GM19043 (cell line): Measurements from ENCODE around the gene RBM20.

Experiments used
- ATAC-seq: cut with Tn5 transposase; IDR thresholded peaks from one replicate; pipeline ENCODE4 v1.9.1; 2021; ENCODE audit warnings: low read depth; ENCODE audit not compliant: unreplicated experiment

RBM20 gene

DNA sequence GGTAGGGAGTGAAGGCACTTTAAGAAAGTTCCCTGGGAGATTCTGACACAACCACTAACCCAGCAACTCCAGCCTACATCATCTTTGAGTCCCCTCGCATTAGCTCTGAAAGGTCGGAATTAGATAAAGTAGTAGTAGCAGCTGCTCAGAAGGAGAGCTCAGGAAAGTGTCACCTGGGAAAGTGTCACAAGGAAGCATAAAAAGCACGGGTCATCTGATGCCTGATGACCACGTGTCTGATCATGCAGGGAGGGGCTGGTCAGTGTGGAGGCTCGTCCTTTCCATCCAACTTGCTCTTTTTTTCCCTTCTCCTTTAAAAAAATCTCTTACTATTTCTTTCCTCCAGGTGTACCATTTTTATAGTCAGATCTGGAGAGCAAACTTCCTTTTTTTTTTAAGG, 180.5 kb downstream of the RBM20 start:
- no peak for ATAC-seq

DNA sequence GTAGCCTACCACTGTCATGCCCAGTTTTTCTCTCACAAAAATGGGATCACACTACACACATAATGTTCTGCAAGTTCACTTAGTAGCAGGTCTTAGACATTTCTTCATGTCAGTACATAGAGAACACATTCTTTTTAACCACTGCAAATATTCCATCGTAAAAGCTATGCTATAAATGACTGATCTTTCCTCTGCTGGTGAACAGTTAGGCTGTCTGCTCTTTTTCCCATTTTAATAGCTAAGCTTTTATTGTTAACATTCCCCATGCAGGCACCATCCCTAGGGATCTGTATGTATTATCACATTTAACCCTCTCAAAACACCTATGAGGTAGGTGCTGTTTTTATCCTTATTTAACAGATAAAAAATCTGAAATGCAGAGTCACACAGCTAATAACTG, 181.4 kb downstream of the RBM20 start:
- no peak for ATAC-seq

DNA sequence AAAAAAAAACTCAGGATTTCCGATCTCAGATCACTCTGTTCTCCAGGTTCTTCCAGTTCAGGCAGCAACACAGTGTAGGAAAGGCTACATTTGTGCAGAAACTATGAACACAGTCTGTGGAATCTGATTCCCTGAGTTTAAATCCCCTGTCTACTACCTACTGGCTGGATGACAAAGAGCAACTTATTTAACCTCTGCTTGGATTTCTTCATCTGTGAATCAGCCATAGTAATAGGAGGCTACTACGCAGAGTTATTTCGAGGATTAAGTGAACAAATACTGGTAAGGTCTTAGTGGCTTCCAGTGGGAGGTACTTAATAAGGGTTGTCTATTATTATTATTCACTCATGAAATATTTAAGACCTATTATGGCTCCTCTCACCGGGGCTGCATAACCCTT, 183.3 kb downstream of the RBM20 start:
- ATAC-seq = no peak

DNA sequence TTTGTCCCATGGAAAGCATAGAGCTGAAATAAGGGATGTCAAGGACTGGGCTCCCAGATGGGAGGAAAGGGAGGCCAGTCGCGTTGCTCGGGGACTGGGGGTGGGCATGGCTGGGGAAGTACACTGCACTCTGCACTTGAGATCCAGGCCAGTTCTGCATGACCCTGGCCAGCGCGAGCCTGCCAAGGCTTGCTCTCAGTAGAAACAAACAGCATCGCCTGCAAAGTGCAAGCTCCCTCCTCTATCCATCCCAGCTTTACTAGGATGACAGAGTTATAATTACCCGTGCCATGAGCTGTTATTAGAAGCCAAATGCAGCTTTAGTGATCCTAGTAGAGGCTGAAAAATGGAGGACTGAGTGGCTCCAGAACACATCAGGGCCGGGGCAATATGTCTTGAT, 183.7 kb downstream of the RBM20 start:
- ATAC-seq = no peak

DNA sequence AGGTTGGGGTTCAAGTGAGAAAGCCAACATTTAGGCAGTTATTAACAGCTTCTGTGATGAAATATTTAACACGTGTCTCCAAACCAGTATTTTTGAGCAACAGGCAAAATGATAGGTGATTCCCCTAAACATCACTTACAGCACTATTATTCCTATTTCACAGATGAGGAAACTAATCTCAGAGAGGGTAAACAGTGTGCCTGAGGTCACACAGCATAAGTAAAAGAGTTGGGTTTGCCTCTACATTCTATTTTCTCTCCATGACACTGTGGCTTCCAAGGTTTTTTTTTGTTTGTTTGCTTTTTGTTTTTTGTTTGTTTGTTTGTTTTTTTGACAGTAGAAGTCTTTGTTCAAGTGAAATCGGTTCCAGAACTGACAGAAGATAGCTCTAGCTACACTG, 184.4 kb downstream of the RBM20 start:
- no peak for ATAC-seq

DNA sequence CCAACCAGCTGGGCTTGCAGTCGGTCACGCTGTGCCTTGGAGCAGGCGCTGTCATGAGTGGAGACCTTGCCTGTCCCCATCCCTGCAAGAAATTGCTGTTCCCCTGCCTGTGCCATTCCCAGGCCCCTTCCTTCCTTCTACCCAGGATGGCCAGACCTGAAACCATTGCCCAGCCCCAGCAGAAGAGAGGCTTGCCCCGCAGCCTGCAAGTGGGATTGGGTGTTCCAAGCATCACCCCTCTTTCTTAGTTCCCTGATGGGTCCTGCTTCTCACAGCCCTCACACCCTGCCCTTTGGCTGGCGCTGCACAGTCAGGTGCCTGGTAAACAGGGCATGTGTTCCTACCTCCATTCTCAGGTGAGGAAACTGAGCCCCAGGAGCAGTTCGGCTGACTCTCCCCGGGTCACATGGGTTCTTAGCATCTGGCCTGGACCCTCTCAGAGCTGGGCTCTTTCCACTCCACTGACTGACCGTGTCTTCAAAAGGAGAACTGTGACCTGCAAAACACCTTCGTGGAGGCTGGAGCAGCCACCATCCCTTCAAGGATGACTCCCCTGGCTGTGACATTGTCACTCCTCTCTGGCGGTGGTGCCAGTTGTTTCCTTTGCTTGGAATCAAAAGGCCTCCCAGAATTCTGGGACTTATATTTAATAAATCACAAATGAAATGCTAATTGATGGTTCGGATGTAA, 185.7 kb downstream of the RBM20 start:
- no peak for ATAC-seq

DNA sequence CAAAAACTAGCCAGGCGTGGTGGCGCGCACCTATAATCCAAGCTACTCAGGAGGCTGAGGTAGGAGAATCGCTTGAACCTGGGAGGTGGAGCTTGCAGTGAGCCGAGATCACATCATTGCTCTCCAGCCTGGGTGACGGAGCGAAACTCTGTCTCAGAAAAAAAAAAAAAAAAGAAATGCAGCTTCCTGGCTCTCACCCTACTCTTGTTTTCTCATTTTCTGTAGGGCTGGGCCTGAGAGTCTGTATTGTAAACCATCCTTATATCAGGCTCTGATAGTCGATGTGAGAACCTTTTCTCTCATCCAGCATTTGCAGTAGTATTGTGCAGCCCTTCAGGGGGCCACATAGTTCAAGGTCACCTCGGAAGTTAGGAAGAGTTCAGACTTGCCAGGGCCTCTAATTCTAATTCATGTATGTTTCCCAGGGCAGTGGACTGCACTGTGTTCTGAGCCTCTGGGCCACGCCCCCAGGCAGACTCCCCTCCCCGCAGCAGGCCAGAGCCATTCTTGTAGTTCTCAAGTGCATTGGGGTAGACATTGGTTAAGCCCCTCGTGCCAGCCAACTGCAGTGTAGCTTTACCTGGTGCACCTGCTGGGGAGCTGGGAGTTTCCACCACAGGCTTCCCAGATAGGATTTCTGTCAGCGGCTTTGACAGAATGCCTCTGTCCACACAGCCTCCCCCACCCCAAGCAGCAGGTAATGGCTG, 189.3 kb downstream of the RBM20 start:
- ATAC-seq = no peak

DNA sequence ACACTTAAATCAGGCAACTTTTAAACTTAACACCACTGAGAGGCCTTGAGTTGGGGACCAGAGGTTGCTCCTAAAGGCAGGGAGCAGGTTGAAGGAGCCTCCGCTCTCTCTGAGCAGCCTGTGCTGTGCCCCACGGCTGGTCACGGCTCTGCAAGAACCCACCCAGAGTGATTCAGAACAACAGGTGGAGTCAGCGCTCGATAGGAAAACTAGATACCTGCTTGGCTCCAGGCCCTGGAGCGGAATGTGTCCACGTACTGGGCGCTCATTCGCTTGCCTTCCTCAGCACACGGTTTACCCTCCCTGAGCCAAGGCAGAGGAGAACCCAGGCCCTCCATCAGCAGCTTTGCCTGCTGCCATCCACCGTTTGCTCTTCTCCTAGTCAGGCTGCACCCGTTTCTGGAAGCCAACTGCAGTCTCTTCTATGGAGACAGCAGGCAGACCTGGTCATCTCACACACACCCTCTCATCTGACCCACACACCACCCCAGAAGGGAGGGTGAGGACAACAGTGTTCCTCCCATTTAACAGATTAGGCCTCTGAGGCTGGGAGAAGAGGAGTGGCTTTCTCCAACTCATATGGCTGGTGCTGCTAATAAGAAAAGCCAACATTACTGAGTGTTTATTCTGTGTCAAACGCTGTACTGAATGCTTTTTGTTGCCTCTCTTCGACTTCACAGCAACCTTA, 189.9 kb downstream of the RBM20 start:
- ATAC-seq = no peak

DNA sequence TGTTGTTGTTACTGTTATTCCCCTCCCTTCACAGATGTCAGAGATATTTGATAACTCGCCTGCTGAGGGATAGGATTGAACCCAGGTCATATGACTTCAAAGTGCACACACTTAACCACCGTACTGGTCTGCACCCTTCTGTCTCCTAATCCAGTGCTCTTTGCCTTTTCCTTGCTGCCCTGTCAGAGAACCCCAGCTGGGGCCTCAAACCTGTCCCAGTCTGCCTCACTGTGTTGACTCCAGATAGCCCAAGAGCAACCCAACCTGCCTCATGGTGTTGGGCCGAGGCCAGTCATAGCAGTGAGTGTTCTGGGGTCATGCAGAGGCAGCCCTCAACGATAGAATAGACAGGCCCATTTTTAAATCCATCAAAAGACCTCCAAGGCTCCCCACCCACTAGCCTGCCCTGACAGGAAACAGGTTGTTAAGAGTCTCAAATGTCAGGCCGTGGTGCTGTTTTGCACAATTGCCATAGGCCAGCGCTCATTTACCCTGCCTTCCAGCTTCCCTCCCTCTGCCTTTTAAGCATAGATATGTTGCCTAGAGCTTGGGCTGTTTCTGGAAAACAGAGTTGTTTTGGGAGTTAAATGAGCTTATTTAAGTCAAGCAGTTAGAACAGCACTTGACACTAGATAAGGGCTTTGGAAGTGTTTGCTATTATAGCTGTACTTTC, 190.6 kb downstream of the RBM20 start:
- no peak for ATAC-seq

DNA sequence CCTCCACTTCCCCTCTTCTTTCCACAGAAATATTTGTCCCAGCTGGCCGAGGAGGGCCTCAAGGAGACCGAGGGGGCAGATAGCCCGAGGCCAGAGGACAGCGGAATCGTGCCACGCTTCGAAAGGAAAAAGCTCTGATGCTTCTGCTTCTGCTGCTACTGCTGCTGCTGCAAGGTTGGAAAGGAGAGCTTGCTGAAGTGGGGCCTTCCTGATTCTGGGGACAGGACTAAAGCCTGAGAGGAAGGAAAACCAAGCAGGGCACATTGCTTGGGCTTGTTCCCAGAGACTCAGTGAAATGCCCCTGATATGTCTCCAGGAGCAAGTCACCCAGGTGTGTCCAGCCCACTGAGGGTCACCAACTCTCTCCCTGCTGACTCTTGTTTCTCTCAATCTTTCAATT, 191.7 kb downstream of the RBM20 start:
- ATAC-seq = no peak

DNA sequence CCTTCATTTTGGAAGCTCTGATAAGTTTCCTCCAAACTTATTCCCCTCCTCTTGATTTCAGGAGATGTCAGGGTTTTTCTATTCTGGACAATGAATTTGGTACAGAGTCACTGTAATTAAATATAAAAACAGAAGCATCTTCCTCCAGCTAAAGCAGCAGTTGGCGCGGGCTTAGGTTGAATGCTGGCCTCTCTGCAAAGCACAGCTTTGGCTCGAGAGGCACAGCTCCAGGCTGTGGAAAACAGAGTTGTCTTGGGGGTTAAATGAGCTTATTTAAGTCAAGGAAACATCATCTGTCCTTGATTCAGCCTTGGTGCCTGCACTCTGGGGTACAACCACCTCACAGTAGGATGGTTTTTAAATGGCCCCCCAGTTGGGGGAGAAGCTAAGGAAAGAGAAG, 192.6 kb downstream of the RBM20 start:
- no peak for ATAC-seq

DNA sequence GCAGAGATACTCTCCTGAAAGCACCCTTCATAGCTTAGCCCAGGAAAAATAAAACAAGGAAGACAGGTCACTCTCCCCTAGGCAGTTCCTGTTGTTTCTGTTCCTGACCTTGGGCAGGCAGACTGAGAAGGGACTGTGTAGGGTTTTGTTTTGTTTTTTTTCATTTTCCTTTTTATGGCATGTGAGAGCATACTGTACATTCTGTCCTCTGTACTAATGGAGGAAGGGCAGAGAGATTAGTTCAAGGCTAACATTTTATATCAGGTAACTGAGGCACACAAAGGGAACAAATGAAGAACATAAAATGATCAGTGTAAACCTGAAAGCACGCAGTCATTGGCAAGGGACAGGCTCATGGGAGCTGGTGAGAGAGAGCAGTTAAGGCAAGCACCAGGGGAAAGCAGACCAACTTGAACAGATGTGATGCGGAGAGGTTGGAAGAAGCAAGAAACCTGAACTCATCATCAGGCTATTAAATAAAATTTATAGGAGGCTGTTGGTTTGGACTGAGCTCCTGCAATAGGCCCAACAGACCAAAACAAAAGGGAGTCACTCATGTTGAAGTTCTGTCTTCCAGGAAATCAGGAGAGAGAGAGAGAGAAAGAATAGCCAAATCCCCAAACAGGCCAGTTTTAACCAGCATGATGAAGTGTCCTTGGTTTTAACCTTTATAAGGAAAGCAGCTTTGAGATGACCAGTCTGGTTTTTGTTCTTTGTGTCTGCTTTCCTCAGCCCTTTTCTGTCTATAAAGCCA, 193.5 kb downstream of the RBM20 start:
- ATAC-seq = no peak

DNA sequence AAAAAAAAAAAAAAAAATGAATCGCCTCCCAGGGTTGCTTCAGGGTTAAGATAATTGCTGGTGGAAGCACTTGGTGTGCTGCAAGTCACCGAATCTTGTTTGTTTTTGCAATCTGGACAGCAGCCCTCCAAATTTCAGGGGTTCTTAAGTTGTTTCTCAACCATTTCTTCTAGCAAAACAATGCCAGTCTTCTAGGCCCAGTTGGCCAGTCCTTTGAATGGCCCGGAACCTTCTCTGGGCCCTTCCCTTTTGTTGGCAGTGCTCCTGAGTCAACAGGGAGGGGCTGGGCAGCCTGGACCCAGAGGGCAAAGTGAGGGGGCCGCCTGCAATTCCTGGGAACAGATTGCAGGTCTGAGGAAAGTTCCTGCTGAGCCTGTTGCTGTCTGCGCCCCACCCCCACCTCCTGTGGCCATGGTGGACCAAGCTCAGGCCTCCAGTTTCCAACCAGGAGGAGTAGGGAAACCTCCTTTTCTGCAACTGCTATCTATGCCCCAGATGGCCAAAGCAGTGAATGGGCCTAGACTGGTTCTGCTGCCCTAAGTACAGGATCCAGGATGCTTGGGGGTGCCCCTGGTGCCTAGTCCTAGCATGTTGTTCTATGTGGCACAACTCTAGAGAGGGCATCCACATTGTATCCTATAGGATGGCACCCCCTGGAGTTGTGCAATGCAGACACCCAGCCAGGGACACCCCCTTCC, 196.2 kb downstream of the RBM20 start:
- no peak for ATAC-seq

DNA sequence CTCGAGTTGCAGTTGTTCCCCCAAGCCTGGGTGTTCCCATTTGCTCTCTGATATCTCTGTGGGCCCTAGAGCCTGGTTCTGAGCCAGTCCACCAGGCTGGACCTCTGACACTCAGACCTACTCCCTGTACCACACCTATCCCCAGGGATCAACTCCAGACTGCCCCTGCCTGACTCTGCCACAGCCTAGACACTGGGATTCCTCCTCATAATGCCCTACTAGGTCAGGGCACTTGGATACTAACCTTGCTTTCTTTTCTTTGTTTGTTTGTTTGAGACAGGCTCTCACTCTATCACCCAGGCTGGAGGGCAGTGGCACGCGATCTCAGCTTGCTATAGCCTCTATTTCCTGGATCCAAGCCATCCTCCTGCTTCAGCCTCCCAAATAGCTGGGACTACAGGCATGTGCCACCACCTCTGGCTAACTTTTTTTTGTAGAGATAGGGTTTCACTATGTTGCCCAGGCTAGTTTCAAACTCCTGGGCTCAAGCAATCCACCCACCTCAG, 196.8 kb downstream of the RBM20 start:
- no peak for ATAC-seq

DNA sequence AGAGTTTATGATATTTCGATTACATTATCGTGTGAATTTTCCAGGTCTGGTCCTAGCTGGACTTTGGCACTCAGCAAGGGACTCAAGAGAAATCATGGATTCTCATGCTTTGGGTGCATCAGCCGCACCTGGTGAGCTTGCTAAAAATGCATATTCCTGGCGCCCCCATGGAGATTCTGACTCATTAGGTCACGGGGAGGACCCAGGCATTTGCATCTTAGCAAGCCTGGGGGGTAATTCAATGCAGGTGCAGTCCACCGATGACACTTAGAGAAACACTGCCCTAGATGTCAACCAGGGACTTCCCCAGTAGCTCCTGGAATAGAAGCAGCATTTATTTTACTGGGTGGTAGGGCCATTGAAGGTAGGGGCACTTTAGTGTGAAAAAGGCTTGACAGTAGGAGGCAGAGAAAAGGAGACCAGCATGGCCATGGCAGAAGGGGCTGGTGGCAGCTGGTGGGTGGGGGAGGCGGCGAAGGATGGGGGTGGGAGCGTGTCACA, 197.7 kb downstream of the RBM20 start:
- peak; percentile 57 for ATAC-seq

DNA sequence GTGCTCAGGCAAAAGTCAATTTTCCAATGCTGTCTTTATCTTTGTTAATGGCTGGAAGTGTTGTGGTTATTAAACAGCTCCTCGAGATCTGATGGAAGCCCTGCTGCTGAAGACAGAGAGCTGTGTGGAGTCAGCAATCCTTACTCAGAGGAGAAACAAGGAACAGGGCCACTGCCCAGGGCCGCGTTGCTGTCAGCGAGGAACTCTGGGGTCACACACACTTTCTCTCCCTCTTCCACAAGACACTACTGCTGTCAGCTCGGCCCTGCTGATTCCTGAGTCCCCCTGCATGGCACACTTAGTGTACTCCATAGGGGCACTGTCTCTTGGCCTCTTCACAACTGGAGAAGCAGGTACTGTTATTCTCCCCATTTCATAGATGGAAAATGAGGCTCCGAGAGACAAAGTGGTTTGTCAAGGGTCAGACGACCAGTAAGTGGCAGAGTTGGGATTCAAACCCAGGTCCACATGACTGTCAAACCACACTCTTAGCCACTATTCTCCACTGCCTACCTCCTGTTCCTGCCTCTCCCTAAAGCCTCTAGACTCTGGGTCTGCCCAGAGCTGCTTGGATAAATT, 198.3 kb downstream of the RBM20 start:
- no peak for ATAC-seq

DNA sequence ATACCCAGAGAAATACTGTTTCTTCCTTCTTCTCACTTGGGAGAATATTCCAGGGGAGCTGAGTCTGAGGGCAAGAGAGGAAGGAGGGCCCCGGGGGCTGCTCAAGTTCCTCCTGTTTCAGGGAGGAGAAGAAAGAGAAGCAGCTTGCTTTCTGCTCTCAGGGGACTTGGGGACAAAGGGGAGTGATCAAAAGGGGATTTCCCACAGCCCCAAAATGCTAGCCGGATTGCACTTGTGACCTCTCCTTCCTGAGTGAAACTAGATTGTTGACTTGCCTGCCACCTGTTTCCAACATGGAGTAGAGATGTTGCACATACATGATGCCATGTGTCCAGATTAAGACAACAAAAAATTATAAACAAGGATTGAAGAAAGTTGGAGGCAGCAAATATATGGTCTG, 198.9 kb downstream of the RBM20 start:
- peak; percentile 71 for ATAC-seq

DNA sequence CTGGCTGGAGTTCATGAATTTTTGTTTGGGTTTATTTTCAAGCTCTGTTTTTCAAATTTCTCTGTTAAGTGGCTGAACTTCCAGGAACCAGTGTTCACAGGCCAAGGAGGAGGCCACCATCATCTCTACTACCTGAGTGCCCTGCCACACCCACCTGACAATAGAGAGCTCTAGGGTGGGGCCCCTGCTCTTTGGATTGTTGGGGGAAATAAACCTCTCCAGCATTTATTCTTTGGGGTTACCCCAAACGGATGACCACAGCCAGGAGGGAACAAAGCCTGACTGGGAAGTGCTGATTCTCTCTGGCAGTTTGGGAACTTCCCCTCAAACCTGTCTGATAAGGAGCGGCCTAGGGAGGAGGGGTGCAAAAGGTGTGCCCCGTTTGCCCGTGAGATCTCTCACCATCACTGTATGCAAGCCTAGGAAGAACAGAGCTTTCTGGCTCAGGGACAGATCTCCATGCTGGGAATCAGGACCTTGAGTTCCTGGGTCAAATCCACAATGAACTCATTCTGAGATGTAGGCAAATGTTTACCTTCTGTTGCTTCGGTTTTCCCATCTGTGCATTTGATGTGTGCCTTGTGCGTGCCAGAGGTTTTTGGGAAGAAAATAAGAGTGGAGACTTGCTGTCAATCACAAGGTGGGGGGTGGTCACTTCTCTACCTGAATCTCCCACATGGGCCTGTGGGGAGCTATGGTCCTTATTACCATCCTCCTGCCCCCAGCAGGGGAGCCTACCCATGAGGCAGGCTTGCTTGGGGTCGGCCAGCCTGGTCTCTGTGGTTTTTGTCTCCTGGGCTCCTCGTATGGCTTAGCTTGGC, 199.9 kb downstream of the RBM20 start:
- ATAC-seq = no peak

DNA sequence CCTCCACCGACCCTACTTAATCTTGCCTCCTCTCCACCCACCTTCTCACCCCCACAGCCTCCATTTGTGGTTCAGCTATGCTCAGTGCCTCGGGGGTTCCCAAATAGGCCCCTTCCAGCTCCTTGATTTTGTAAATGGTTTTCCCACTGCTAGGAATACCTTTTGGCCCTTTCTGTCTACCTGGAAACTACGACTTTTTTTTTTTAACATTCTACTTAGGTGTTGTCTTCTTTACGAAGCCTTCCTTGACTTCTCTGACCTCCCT, 200.4 kb downstream of the RBM20 start:
- ATAC-seq = no peak
